ENCODE measurements around the gene SPNS1.

The SPNS1 gene

GRCh38 chr16:28930652-28931051 lies 43.9 kb upstream of the SPNS1 start:
- DNase-seq (ENCODE audit: low read depth) = peak; percentile 94
- peak overlapping the region; percentile 6 for H3K4me3 ChIP-seq (ENCODE audit: low read depth, low read length)
- TF ChIP-seq MAX (IDR thresholded peaks at IDR 0.05; ENCODE audit: low read depth, low read length) (0 out of 2 replicates have a peak, but pooled peaks have one; percentile 42), MYC (IDR thresholded peaks at IDR 0.05; ENCODE audit: low read depth, low read length) (peak; percentile 74), CTCF (IDR thresholded peaks at IDR 0.05; ENCODE audit: low read depth, low read length) (no peak), POLR2A (IDR thresholded peaks at IDR 0.05; ENCODE audit: extremely low read depth, insufficient read length) (peak; percentile 23)

GRCh38 chr16:28931801-28932225 lies 42.8 kb upstream of the SPNS1 start, which contains the start of gene CD19:
Gene CD19 (plus strand): TSS chr16:28931971. CDS start chr16:28932001, 30 bp downstream.
- DNase-seq (ENCODE audit: low read depth) = peak; percentile 21
- peak within 1 kb of the TSS; percentile 6 for H3K4me3 ChIP-seq (ENCODE audit: low read depth, low read length)
- TF ChIP-seq MYC (IDR thresholded peaks at IDR 0.05; ENCODE audit: low read depth, low read length) (no peak), MAX (IDR thresholded peaks at IDR 0.05; ENCODE audit: low read depth, low read length) (no peak), POLR2A (IDR thresholded peaks at IDR 0.05; ENCODE audit: extremely low read depth, insufficient read length) (no peak), CTCF (IDR thresholded peaks at IDR 0.05; ENCODE audit: low read depth, low read length) (no peak)

- TF ChIP-seq POLR2A (IDR thresholded peaks at IDR 0.05; ENCODE audit: extremely low read depth, insufficient read length) (no peak), MAX (IDR thresholded peaks at IDR 0.05; ENCODE audit: low read depth, low read length) (no peak), CTCF (IDR thresholded peaks at IDR 0.05; ENCODE audit: low read depth, low read length) (no peak), MYC (IDR thresholded peaks at IDR 0.05; ENCODE audit: low read depth, low read length) (no peak)
- DNase-seq (ENCODE audit: low read depth) = no peak
- no peak overlapping the region for H3K4me3 ChIP-seq (ENCODE audit: low read depth, low read length)
Observed at GRCh38 chr16:28932339-28933141, 42.0 kb upstream of the SPNS1 start.

GRCh38 chr16:28933171-28933570 lies 41.4 kb upstream of the SPNS1 start:
- TF ChIP-seq POLR2A (IDR thresholded peaks at IDR 0.05; ENCODE audit: extremely low read depth, insufficient read length) = no peak
- no peak for TF ChIP-seq MAX (IDR thresholded peaks at IDR 0.05; ENCODE audit: low read depth, low read length)
- no peak for TF ChIP-seq CTCF (IDR thresholded peaks at IDR 0.05; ENCODE audit: low read depth, low read length)
- TF ChIP-seq MYC (IDR thresholded peaks at IDR 0.05; ENCODE audit: low read depth, low read length) = no peak
- no peak overlapping the region for H3K4me3 ChIP-seq (ENCODE audit: low read depth, low read length)
- no peak for DNase-seq (ENCODE audit: low read depth)

- DNase-seq (ENCODE audit: low read depth) = peak; percentile 56
Observed at GRCh38 chr16:28935346-28935745, 39.2 kb upstream of the SPNS1 start.

More at GRCh38 chr16:28935346-28935745, 39.2 kb upstream of the SPNS1 start:
- H3K4me3 ChIP-seq (ENCODE audit: low read depth, low read length) = peak overlapping the region; percentile 52
- no peak for TF ChIP-seq CTCF (IDR thresholded peaks at IDR 0.05; ENCODE audit: low read depth, low read length)
- TF ChIP-seq MYC (IDR thresholded peaks at IDR 0.05; ENCODE audit: low read depth, low read length) = no peak
- no peak for TF ChIP-seq POLR2A (IDR thresholded peaks at IDR 0.05; ENCODE audit: extremely low read depth, insufficient read length)
- no peak for TF ChIP-seq MAX (IDR thresholded peaks at IDR 0.05; ENCODE audit: low read depth, low read length)
